SK-N-SH (cell line): ENCODE measurements around the gene MBNL2. TPM values are rescaled to one million over a fixed set of nuclear protein-coding genes. Genes with fewer than 3 reads are reported as not detected.

ENCODE experiments used
- CTCF ChIA-PET: fragments of 300-600, 350-600 bp; formaldehyde crosslinking; extraction: SDS; loops from one replicate; lab custom pipeline; 2021; lab: Yijun Ruan, JAX
- POLR2A ChIA-PET: fragments of 350-600 bp; sonication (Branson Sonifier 250); formaldehyde crosslinking; extraction: SDS; loops from one replicate; lab custom pipeline; 2020; ENCODE audit warnings: antibody characterized with exemption, inconsistent platforms; lab: Yijun Ruan, JAX
- DNase-seq: peaks from one replicate; pipeline ENCODE4 v3.0.0; 2012
- H2AFZ ChIP-seq: fragments of 200-600 bp; sonication (generic); 2 replicates; pipeline ENCODE4 v1.8.1; 2016; ENCODE audit warnings: antibody characterized with exemption, mild to moderate bottlenecking, low read depth
- H3F3A ChIP-seq: fragments of 200-600 bp; sonication (generic); replicated peaks from 2 replicates; pipeline ENCODE3; 2016; ENCODE audit warnings: antibody characterized with exemption, mild to moderate bottlenecking; ENCODE audit not compliant: insufficient read depth
- H3K27ac ChIP-seq, 2 experiments: fragments of 200-500 bp in 1 of 2; fragments of 200-600 bp in 1 of 2; sonication (Bioruptor generic) in 1 of 2; sonication (generic), shearing (Covaris generic) in 1 of 2; 2 replicates each; pipeline versions ENCODE4 v1.5.1 to v1.6.1; 2014 to 2016; ENCODE audit warnings: low read depth in 2 of 2, inconsistent platforms in 1 of 2, low read length in 1 of 2, mild to moderate bottlenecking in 1 of 2, mixed read lengths in 1 of 2
- H3K27me3 ChIP-seq: fragments of 200-600 bp; sonication (generic), shearing (Covaris generic); 2 replicates; pipeline ENCODE4 v1.6.1; 2016; ENCODE audit warnings: mixed run types; ENCODE audit not compliant: insufficient read depth
- H3K36me3 ChIP-seq, 2 experiments: fragments of 200-500 bp in 1 of 2; fragments of 200-600 bp in 1 of 2; sonication (Bioruptor generic) in 1 of 2; sonication (generic) in 1 of 2; replicated peaks in 1 of 2; 2 replicates each; pipeline versions ENCODE3 to v1.5.1; 2014 to 2016; ENCODE audit warnings: low read length in 1 of 2, mild to moderate bottlenecking in 1 of 2; ENCODE audit not compliant: insufficient read depth in 2 of 2, control insufficient read depth in 1 of 2
- H3K4me1 ChIP-seq, 2 experiments: fragments of 200-500 bp in 1 of 2; fragments of 200-600 bp in 1 of 2; sonication (Bioruptor generic) in 1 of 2; sonication (generic), shearing (Covaris generic) in 1 of 2; 2 replicates each; pipeline versions ENCODE4 v1.5.1 to v1.6.1; 2014 to 2016; ENCODE audit warnings: low read depth in 1 of 2, low read length in 1 of 2, mixed run types in 1 of 2; ENCODE audit not compliant: insufficient read depth in 2 of 2, control insufficient read depth in 1 of 2
- H3K4me2 ChIP-seq: fragments of 200-600 bp; sonication (generic), shearing (Covaris generic); 2 replicates; pipeline ENCODE4 v1.6.1; 2017; ENCODE audit warnings: mixed run types
- H3K4me3 ChIP-seq, 2 experiments: fragments of 200-500 bp in 1 of 2; fragments of 200-600 bp in 1 of 2; sonication (Bioruptor generic) in 1 of 2; sonication (generic), shearing (Covaris generic) in 1 of 2; 2 replicates each; pipeline versions ENCODE4 v1.5.1 to v1.8.1; 2014 to 2016; ENCODE audit warnings: low read depth in 2 of 2, inconsistent platforms in 1 of 2, low read length in 1 of 2, mild to moderate bottlenecking in 1 of 2, mixed read lengths in 1 of 2, moderate library complexity in 1 of 2
- H3K79me2 ChIP-seq: fragments of 200-600 bp; sonication (generic); 2 replicates; pipeline ENCODE4 v1.8.1; 2017; ENCODE audit warnings: mild to moderate bottlenecking; ENCODE audit not compliant: insufficient read depth
- H3K9ac ChIP-seq: fragments of 200-600 bp; sonication (generic); 2 replicates; pipeline ENCODE4 v1.6.1; 2017; ENCODE audit warnings: mixed run types
- H3K9me2 ChIP-seq: fragments of 200-600 bp; sonication (generic); 2 replicates; pipeline ENCODE4 v1.6.1; 2017; ENCODE audit warnings: mixed run types
- H3K9me3 ChIP-seq: fragments of 200-600 bp; sonication (generic); 2 replicates; pipeline ENCODE4 v1.6.1; 2017; ENCODE audit warnings: mixed run types, mild to moderate bottlenecking, moderate library complexity
- H4K20me1 ChIP-seq: fragments of 200-600 bp; sonication (generic); 2 replicates; pipeline ENCODE4 v1.6.1; 2017; ENCODE audit warnings: mild to moderate bottlenecking, mixed run types; ENCODE audit not compliant: insufficient read depth
- FOSL2 ChIP-seq: IDR thresholded peaks from 2 replicates; pipeline ENCODE4 v1.4.0; 2012; ENCODE audit warnings: low read depth, mild to moderate bottlenecking, moderate library complexity, borderline replicate concordance
- GABPA ChIP-seq: IDR thresholded peaks from 2 replicates; pipeline ENCODE4 v1.4.0; 2012; ENCODE audit warnings: low read depth, mild to moderate bottlenecking
- GATA2 ChIP-seq: sonication (generic); formaldehyde crosslinking; IDR thresholded peaks from 2 replicates; pipeline ENCODE4 v1.5.0; 2020; ENCODE audit warnings: mild to moderate bottlenecking, missing genetic modification reagents
- IRF3 ChIP-seq: fragments of 150-350 bp; IDR thresholded peaks from 2 replicates; pipeline ENCODE4 v1.6.1; 2016; ENCODE audit warnings: mild to moderate bottlenecking, low read depth, low read length
- JUND ChIP-seq: IDR thresholded peaks from 2 replicates; pipeline ENCODE4 v1.4.0; 2012
- NFIC ChIP-seq: IDR thresholded peaks from 2 replicates; pipeline ENCODE4 v1.4.0; 2012; ENCODE audit warnings: borderline replicate concordance
- NRF1 ChIP-seq: IDR thresholded peaks from 2 replicates; pipeline ENCODE4 v1.6.1; 2012; ENCODE audit warnings: low read depth, mild to moderate bottlenecking, low read length
- POLR2AphosphoS5 ChIP-seq: IDR thresholded peaks from 2 replicates; pipeline ENCODE4 v1.6.1; 2012; ENCODE audit warnings: low read depth, low read length
- RXRA ChIP-seq: IDR thresholded peaks from 2 replicates; pipeline ENCODE4 v1.4.0; 2012; ENCODE audit warnings: low read depth, mild to moderate bottlenecking, borderline replicate concordance
- TAF1 ChIP-seq: IDR thresholded peaks from 2 replicates; pipeline ENCODE4 v1.6.1; 2012; ENCODE audit warnings: low read depth, mild to moderate bottlenecking, low read length, moderate library complexity, borderline replicate concordance
- TCF12 ChIP-seq: IDR thresholded peaks from 2 replicates; pipeline ENCODE4 v1.4.0; 2012
- TEAD4 ChIP-seq: IDR thresholded peaks from 2 replicates; pipeline ENCODE4 v1.4.0; 2012; ENCODE audit warnings: mild to moderate bottlenecking, borderline replicate concordance; ENCODE audit not compliant: insufficient read depth
- WGBS: methylation state at CpG from one replicate; pipeline ENCODE4 v1.1.6; 2017; ENCODE audit warnings: low lambda C conversion rate; 5-methylcytosine and 5-hydroxymethylcytosine counted together
- polyA plus RNA-seq, 3 experiments: library from polyadenylated mRNA; depleted of rRNA; stranded (reverse); fragments of >200 nt; gene quantifications; 2 replicates each; pipeline ENCODE4 v1.2.3, GENCODE V29; 2012
- TF ChIP-seq, protein P1 (sequence below): IDR thresholded peaks from 2 replicates; pipeline ENCODE4; 2012

MBNL2 gene
- polyA plus RNA-seq, 1 of the 3 experiments (the other 2 are of a cell fraction), result 24.5 TPM

DNA sequence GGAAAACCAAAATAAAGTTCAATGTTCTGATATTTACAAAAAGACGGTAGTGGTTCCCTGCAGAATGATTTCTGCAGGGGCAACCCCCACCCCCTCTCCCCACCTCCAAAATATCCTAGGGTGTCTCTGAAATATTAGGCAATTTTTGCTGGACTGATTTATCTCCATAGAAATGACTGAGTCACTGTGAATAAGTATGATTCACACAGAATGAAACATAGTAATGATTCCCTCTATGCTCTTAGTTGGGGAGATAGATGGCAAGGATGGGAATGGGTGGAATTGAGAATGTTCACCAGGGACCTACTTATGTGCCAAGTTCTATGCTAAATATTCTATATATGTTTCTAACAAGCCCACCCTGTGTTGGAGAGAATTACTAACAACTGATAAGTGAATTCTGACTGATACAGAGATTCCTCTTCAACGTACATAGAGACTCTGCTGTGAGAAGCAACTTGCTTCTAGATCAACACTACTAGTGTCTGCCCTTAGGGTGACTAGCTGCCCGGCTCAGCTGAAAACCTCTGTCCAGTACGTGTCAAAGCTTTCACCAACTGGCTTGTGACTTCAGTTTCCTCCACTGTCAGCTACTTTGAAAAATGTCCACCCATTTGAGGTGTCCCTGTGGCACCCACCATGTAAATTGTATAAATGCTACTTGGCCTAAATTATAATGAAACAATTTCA, 173.5 kb downstream of the MBNL2 start:
- Histone ChIP-seq H3K27ac (peak overlapping the region in 1 of 2 experiments; percentile 29; a peak in 2 of 4 replicates), H2AFZ (no peak overlapping the region), H4K20me1 (no peaks in the 10 kb centered on the region), H3K79me2 (no peaks in the 10 kb centered on the region), H3K27me3 (no peaks in the 10 kb centered on the region)
- POLR2A ChIA-PET, result no interaction called here
- no peak for TF ChIP-seq TCF12
- no peak for TF ChIP-seq TAF1
- peak; percentile 56 for TF ChIP-seq JUND
- TF ChIP-seq, protein P1, sequence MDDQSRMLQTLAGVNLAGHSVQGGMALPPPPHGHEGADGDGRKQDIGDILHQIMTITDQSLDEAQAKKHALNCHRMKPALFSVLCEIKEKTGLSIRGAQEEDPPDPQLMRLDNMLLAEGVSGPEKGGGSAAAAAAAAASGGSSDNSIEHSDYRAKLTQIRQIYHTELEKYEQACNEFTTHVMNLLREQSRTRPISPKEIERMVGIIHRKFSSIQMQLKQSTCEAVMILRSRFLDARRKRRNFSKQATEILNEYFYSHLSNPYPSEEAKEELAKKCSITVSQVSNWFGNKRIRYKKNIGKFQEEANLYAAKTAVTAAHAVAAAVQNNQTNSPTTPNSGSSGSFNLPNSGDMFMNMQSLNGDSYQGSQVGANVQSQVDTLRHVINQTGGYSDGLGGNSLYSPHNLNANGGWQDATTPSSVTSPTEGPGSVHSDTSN, result peak; percentile 48; the same call in 1 of the 2 replicates
- TF ChIP-seq NFIC, result no peak
- TF ChIP-seq FOSL2, result peak; percentile 72; the same call in 1 of the 2 replicates
- TF ChIP-seq, all 33 proteins: peak for 3
- no peak for DNase-seq
- Histone ChIP-seq H3K4me3 (no peak overlapping the region), H3K36me3 (peaks cover 28 to 36% of the 10 kb centered on the region in 2 experiments), H3K4me1 (peaks cover 0 to 21% of the 10 kb centered on the region in 2 experiments; a peak in 2 of 4 replicates), H3K9me2 (no peaks in the 10 kb centered on the region), H3K9me3 (no peaks in the 10 kb centered on the region), H3K4me2 (no peak overlapping the region), H3F3A (peaks cover 52% of the 10 kb centered on the region), H3K9ac (no peak overlapping the region)
- 90% methylated on average over 4 of the region's 4 CpGs for WGBS
- CTCF ChIA-PET, result no interaction called here

- Histone ChIP-seq H3K9ac (no peak overlapping the region), H3K4me1 (peaks cover 0 to 10% of the 10 kb centered on the region in 2 experiments; a peak in 1 of 4 replicates), H3K36me3 (peaks cover 19 to 23% of the 10 kb centered on the region in 2 experiments), H3K79me2 (no peaks in the 10 kb centered on the region), H3K9me3 (no peaks in the 10 kb centered on the region), H4K20me1 (no peaks in the 10 kb centered on the region), H3F3A (peaks cover 38% of the 10 kb centered on the region), H3K4me2 (no peak overlapping the region), H3K27ac (no peak overlapping the region), H3K9me2 (no peaks in the 10 kb centered on the region), H3K4me3 (no peak overlapping the region), H3K27me3 (no peaks in the 10 kb centered on the region), H2AFZ (no peak overlapping the region)
- TF ChIP-seq GABPA (no peak), POLR2AphosphoS5 (0 out of 2 replicates have a peak, but pooled peaks have one; percentile 27)
- no peak for DNase-seq
- ChIA-PET POLR2A (no interaction called here), CTCF (interaction anchor here (0.6 kb wide), 1 partner anchor 38 kb away, joined by 3 read pairs; no protein-coding TSS in a partner anchor)
- 96% methylated on average over 10 of the region's 10 CpGs for WGBS
Measured at GRCh38 chr13:97397267-97397666, 175.1 kb downstream of the MBNL2 start.

- POLR2A ChIA-PET, result no interaction called here
- Histone ChIP-seq H3K4me1 (no peaks in the 10 kb centered on the region), H3K9me2 (no peaks in the 10 kb centered on the region), H3K9me3 (no peaks in the 10 kb centered on the region), H3K79me2 (no peaks in the 10 kb centered on the region), H3K4me2 (no peak overlapping the region), H3F3A (peaks cover 8% of the 10 kb centered on the region), H3K27ac (no peak overlapping the region), H3K36me3 (no peaks in the 10 kb centered on the region), H3K27me3 (no peaks in the 10 kb centered on the region), H4K20me1 (no peaks in the 10 kb centered on the region), H3K9ac (no peak overlapping the region), H2AFZ (no peak overlapping the region), H3K4me3 (no peak overlapping the region)
- CTCF ChIA-PET, result no interaction called here
- DNase-seq, result no peak
- TF ChIP-seq GABPA (no peak), GATA2 (no peak), TEAD4 (no peak), RXRA (no peak), NRF1 (no peak), IRF3 (no peak)
- 68% methylated on average over 3 of the region's 3 CpGs for WGBS
Measured at GRCh38 chr13:97401421-97401820, 179.3 kb downstream of the MBNL2 start.
